ENCODE measurements around the gene LASP1. TPM values are rescaled to one million over a fixed set of nuclear protein-coding genes. Genes with fewer than 3 reads are reported as not detected.
A peak's percentile ranks its signal among the peaks of the same experiment; 100 is the strongest.

The LASP1 gene
- total and polyA plus RNA-seq, 2 of the 8 experiments (the other 6 are each of a cell fraction or from before 2014, with no cell fraction given): 114 to 180 TPM

GRCh38 chr17:38970804-38971203 is 100.9 kb downstream of the LASP1 start:
- no peaks in the 10 kb centered on the region for H3K9me3 ChIP-seq (ENCODE audit: insufficient read depth in 2 of 2, low read depth in 1 of 2, low read length in 1 of 2)
- no peak overlapping the region for H2BK5ac ChIP-seq (ENCODE audit: low read depth, low read length)
- H2AFZ ChIP-seq (ENCODE audit: low read length): no peak overlapping the region
- DNase-seq (ENCODE audit: low read depth in 1 of 2, low spot score in 2 of 2) (peak in 1 of 2 experiments; percentile 19), FAIRE-seq (no peak)
- H3K4me2 ChIP-seq (ENCODE audit: insufficient read depth in 1 of 2, low read depth in 2 of 2, low read length in 2 of 2): no peak overlapping the region
- no peaks in the 10 kb centered on the region for H3K79me2 ChIP-seq (ENCODE audit: control insufficient read depth in 1 of 2, insufficient read depth in 2 of 2, low read length in 2 of 2)
- TF ChIP-seq EGR1 (IDR thresholded peaks at IDR 0.05; ENCODE audit: borderline replicate concordance, low read depth, low read length) (no peak), KDM5A (IDR thresholded peaks at IDR 0.05; ENCODE audit: low read length) (no peak), FOSL1 (IDR thresholded peaks at IDR 0.05; ENCODE audit: insufficient read depth, low read depth, low read length) (no peak), ATF3 (IDR thresholded peaks at IDR 0.05; ENCODE audit: insufficient read depth, low read depth, low read length) (no peak), ASH2L (IDR thresholded peaks at IDR 0.05; ENCODE audit: low read length) (no peak), RXRA (IDR thresholded peaks at IDR 0.05; ENCODE audit: insufficient read depth, low read depth, low read length) (no peak), EP300 (IDR thresholded peaks at IDR 0.05; ENCODE audit: borderline replicate concordance in 1 of 2, low read depth in 2 of 2, low read length in 2 of 2) (no peak), TAF7 (optimal IDR thresholded peaks at IDR 0.05; ENCODE audit: borderline replicate concordance, low read depth, low read length) (no peak), BACH1 (IDR thresholded peaks at IDR 0.05; ENCODE audit: low read length) (no peak), PHF8 (conservative IDR thresholded peaks at IDR 0.05; ENCODE audit: low read depth, low read length) (no peak), POU5F1 (IDR thresholded peaks at IDR 0.05; ENCODE audit: low read depth, low read length) (no peak), ZNF274 (IDR thresholded peaks at IDR 0.05; ENCODE audit: borderline replicate concordance, extremely low read depth, low read length) (no peak), CHD2 (IDR thresholded peaks at IDR 0.05; ENCODE audit: low read length) (no peak)
- no peak overlapping the region for H3K4me3 ChIP-seq (ENCODE audit: extremely low read depth in 1 of 4, insufficient read depth in 2 of 4, low read depth in 3 of 4, low read length in 4 of 4)
- H3K9ac ChIP-seq (replicated peaks in 1 of 4; ENCODE audit: extremely low read depth in 1 of 4, low read depth in 3 of 4, low read length in 3 of 4): no peak overlapping the region
- H4K8ac ChIP-seq (ENCODE audit: extremely low read depth, insufficient read depth, low read length): no peak overlapping the region
- H2BK20ac ChIP-seq (ENCODE audit: low read length): no peak overlapping the region
- POLR2A ChIA-PET (ENCODE audit: partially characterized antibody): no interaction called here
- H3K79me1 ChIP-seq (ENCODE audit: low read depth, low read length): no peaks in the 10 kb centered on the region
- H3K27ac ChIP-seq (ENCODE audit: low read depth, low read length): no peak overlapping the region
- no peak overlapping the region for H3K14ac ChIP-seq (ENCODE audit: insufficient read length)
- no peak overlapping the region for H2BK120ac ChIP-seq (replicated peaks; ENCODE audit: low read depth, low read length)
- no peak overlapping the region for H3K4ac ChIP-seq (replicated peaks; ENCODE audit: insufficient read length, low read depth, low read length)
- no peak overlapping the region for H2BK15ac ChIP-seq (ENCODE audit: low read length)
- H4K5ac ChIP-seq (ENCODE audit: insufficient read length, low read depth, low read length): no peak overlapping the region
- peaks cover 2% of the 10 kb centered on the region; the same call in 1 of the 2 replicates for H3K23me2 ChIP-seq (ENCODE audit: low read depth, low read length)
- H2BK12ac ChIP-seq (ENCODE audit: low read depth, low read length): peak overlapping the region; percentile 42; the same call in 1 of the 2 replicates
- H4K20me1 ChIP-seq (replicated peaks in 1 of 2; ENCODE audit: control insufficient read depth in 1 of 2, insufficient read depth in 2 of 2, low read length in 2 of 2): no peaks in the 10 kb centered on the region
- H3K23ac ChIP-seq (ENCODE audit: insufficient read length): no peak overlapping the region
- WGBS, 2 experiments (ENCODE audit: extremely low coverage in 1 of 2, insufficient coverage in 1 of 2, insufficient read length in 1 of 2, insufficient replicate concordance in 2 of 2, low coverage in 1 of 2, low lambda C conversion rate in 2 of 2, missing lambda C conversion rate in 1 of 2): 83% methylated on average over 5 of the region's 5 CpGs; no CpG with 5 or more reads in 1 of the 2 experiments
- no peak overlapping the region for H2AK5ac ChIP-seq (ENCODE audit: low read depth, low read length)
- no peak overlapping the region for H3K56ac ChIP-seq (replicated peaks; ENCODE audit: insufficient read length, low read depth, low read length)
- no peaks in the 10 kb centered on the region for H3K36me3 ChIP-seq (ENCODE audit: control insufficient read depth in 2 of 4, insufficient read depth in 4 of 4, low read length in 3 of 4)
- H3K27me3 ChIP-seq (replicated peaks in 1 of 4; ENCODE audit: control insufficient read depth in 3 of 4, extremely low read depth in 1 of 4, insufficient read depth in 3 of 4, low read length in 3 of 4): no peaks in the 10 kb centered on the region
- H4K91ac ChIP-seq (replicated peaks; ENCODE audit: insufficient read length, low read length): no peak overlapping the region
- CTCF ChIA-PET (ENCODE audit: partially characterized antibody): interaction anchor here (1.0 to 2.0 kb wide), 4 partner anchors 12 to 194 kb away, joined by 3 to 12 read pairs (median 7); no protein-coding TSS in a partner anchor
- no peak overlapping the region for H3K18ac ChIP-seq (ENCODE audit: extremely low read depth, low read length)
- peaks cover 0 to 2% (median 1%) of the 10 kb centered on the region in 4 experiments; a peak in 3 of 7 replicates for H3K4me1 ChIP-seq (replicated peaks in 1 of 4; ENCODE audit: control insufficient read depth in 3 of 4, insufficient read depth in 4 of 4, low read length in 3 of 4)

Data from H1 (cell line).